ENCODE results near the gene NCOA7. TPM values are rescaled to one million over a fixed set of nuclear protein-coding genes. Genes with fewer than 3 reads are reported as not detected.
"Not testable (repeated sequence)": the region's sequence is repeated elsewhere in the genome, so short reads cannot be mapped to it uniquely, and the experiment has no call there.

NCOA7 gene
- total RNA-seq, 1 donor = 41.7 TPM

- no peak for TF ChIP-seq CTCF (IDR thresholded peaks at IDR 0.05; ENCODE audit: insufficient read depth, low read length)
- DNase-seq (ENCODE audit: low read depth) = no peak
- H3K4me3 ChIP-seq (ENCODE audit: low read depth, low read length) = no peak overlapping the region
These were observed 6.5 kb downstream of the NCOA7 start for GRCh38 chr6:125797120-125797885.

DNA sequence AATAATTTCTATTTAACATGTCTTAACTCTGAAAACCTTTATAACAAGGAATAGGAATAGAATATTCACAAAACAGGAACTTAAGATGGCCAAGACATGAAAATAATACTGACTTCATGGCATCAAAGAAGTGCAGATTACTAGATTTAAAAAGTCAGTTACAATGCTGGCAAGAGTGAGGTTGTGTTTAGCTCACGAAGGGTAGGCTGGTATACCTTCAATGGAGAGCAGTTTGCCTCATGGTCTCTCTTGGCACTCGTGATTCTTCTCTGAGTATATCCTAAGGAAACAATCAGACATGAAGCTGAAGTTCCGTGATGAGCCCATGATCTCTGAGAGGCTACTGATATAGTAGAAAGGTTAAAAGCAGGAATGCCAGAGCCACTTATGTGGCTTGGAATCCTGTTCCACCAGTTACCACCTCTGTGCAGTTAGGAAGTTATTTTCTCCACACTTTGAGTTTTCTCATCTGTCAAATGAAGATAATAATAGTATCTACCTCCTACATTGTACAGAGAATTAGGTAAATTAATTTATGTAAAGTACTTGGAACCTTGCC, 7.2 kb downstream of the NCOA7 start:
- DNase-seq (ENCODE audit: low read depth) = no peak
- no peak for TF ChIP-seq CTCF (IDR thresholded peaks at IDR 0.05; ENCODE audit: insufficient read depth, low read length)
- no peak overlapping the region for H3K4me3 ChIP-seq (ENCODE audit: low read depth, low read length)

DNA sequence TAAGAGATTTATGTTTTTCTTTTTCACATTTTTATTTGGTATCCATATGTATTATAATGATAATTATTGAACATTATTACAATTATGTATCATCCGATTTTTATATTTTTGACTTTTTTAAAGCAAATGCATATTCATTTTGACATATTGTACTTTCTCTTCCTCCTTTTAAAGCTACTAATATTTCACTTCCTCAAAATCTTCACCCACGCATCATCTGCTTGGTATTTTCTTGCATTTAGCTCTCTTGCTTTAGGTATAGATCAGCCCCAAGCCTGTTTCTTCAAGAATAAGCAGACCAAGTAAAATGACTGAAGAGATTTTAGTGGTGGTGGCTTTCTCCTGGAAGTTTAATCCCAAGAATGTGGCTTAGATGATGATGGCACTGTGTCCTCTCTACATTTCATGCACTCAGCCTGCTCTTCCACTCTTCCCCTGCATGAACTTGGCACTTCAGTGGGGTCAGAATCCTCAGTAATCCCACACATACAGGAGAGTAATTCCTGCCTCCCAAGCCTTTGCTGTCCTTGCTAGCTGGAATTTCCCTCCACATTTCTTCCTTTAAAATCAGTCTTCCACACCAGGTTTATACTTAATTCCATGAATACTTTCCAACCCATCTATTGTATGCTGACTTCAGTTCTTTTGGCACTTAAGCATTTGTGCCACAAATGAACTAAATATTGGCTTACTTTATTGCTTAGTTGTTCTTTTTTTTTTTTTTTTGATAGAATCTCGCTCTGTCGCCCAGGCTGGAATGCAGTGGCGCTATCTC, 8.2 kb downstream of the NCOA7 start:
- H3K4me3 ChIP-seq (ENCODE audit: low read depth, low read length) = no peak overlapping the region
- TF ChIP-seq CTCF (IDR thresholded peaks at IDR 0.05; ENCODE audit: insufficient read depth, low read length) = no peak
- DNase-seq (ENCODE audit: low read depth) = peak; percentile 64

GRCh38 chr6:125802383-125802782, 11.6 kb downstream of the NCOA7 start:
- no peak for TF ChIP-seq CTCF (IDR thresholded peaks at IDR 0.05; ENCODE audit: insufficient read depth, low read length)
- no peak for DNase-seq (ENCODE audit: low read depth)
- H3K4me3 ChIP-seq (ENCODE audit: low read depth, low read length) = no peak overlapping the region

- H3K4me3 ChIP-seq (ENCODE audit: low read depth, low read length) = no peak overlapping the region
- peak; percentile 51 for DNase-seq (ENCODE audit: low read depth)
- no peak for TF ChIP-seq CTCF (IDR thresholded peaks at IDR 0.05; ENCODE audit: insufficient read depth, low read length)
These were observed 12.2 kb downstream of the NCOA7 start for GRCh38 chr6:125802943-125803377.

- no peak for TF ChIP-seq CTCF (IDR thresholded peaks at IDR 0.05; ENCODE audit: insufficient read depth, low read length)
- DNase-seq (ENCODE audit: low read depth) = no peak
- no peak overlapping the region for H3K4me3 ChIP-seq (ENCODE audit: low read depth, low read length)
These were observed 13.5 kb downstream of the NCOA7 start for GRCh38 chr6:125804264-125804663.

- DNase-seq (ENCODE audit: low read depth); H3K4me3 ChIP-seq (ENCODE audit: low read depth, low read length): not testable (repeated sequence)
These were observed 14.2 kb downstream of the NCOA7 start for GRCh38 chr6:125804866-125805425.

Measured in fibroblast of the aortic adventitia (primary cell).